ENCODE results near the gene TCHP. TPM values are rescaled to one million over a fixed set of nuclear protein-coding genes. Genes with fewer than 3 reads are reported as not detected.

The TCHP gene
- total and polyA plus RNA-seq, 2 experiments from 2014 or later, result 3.1 to 6.2 TPM

GRCh38 chr12:109938947-109939346, 38.9 kb downstream of the TCHP start:
- H3K27ac Mint-ChIP-seq, result no peak overlapping the region
- no peak overlapping the region for H2AFZ ChIP-seq
- no peak overlapping the region for H3K4me3 Mint-ChIP-seq

GRCh38 chr12:109939504-109939903, 39.4 kb downstream of the TCHP start:
- no peaks in the 10 kb centered on the region for H3K36me3 ChIP-seq (ENCODE audit: insufficient read depth)
- H3K9me2 ChIP-seq (ENCODE audit: insufficient read depth), result no peaks in the 10 kb centered on the region
- peaks cover 13% of the 10 kb centered on the region; the same call in 1 of the 3 replicates for H3K36me3 Mint-ChIP-seq (ENCODE audit: low read depth)
- no peaks in the 10 kb centered on the region for H3F3A ChIP-seq (replicated peaks; ENCODE audit: low read depth)
- H3K4me1 ChIP-seq (ENCODE audit: insufficient read depth), result no peaks in the 10 kb centered on the region
- H3K27me3 ChIP-seq (ENCODE audit: insufficient read depth), result no peaks in the 10 kb centered on the region
- ATAC-seq, result no peak
- no peak overlapping the region for H3K4me3 Mint-ChIP-seq
- H3K9me3 Mint-ChIP-seq, result no peaks in the 10 kb centered on the region
- H3K27ac ChIP-seq (ENCODE audit: low read depth), result no peak overlapping the region
- H4K20me1 ChIP-seq (replicated peaks; ENCODE audit: insufficient read depth), result no peaks in the 10 kb centered on the region; the same call in 1 of the 2 replicates
- H3K27ac Mint-ChIP-seq, result no peak overlapping the region
- no peak overlapping the region for H3K4me2 ChIP-seq
- DNase-seq (ENCODE audit: low spot score), result no peak
- no peak overlapping the region for H3K4me3 ChIP-seq
- peaks cover 3% of the 10 kb centered on the region; the same call in 2 of the 3 replicates for H3K4me1 Mint-ChIP-seq
- no peak overlapping the region for H2AFZ ChIP-seq
- H3K27me3 Mint-ChIP-seq (ENCODE audit: insufficient read depth, low read depth, poor library complexity), result peaks cover 4% of the 10 kb centered on the region
- H3K79me2 ChIP-seq (replicated peaks; ENCODE audit: insufficient read depth), result no peaks in the 10 kb centered on the region
- TF ChIP-seq EZH2 (IDR thresholded peaks at IDR 0.05; ENCODE audit: low read depth, unreplicated experiment), result no peak
- TF ChIP-seq STAT1 (IDR thresholded peaks at IDR 0.05; ENCODE audit: unreplicated experiment), result no peak
- no peak for TF ChIP-seq POLR2AphosphoS5 (IDR thresholded peaks at IDR 0.05; ENCODE audit: low read depth)
- no peak for TF ChIP-seq JUNB (IDR thresholded peaks at IDR 0.05; ENCODE audit: unreplicated experiment)

More at GRCh38 chr12:109938947-109939346, 38.9 kb downstream of the TCHP start:
- TF ChIP-seq REST (IDR thresholded peaks at IDR 0.05; ENCODE audit: unreplicated experiment) (no peak), JUNB (IDR thresholded peaks at IDR 0.05; ENCODE audit: unreplicated experiment) (no peak), ETS1 (IDR thresholded peaks at IDR 0.05) (no peak), STAT1 (IDR thresholded peaks at IDR 0.05; ENCODE audit: unreplicated experiment) (no peak), POLR2AphosphoS5 (IDR thresholded peaks at IDR 0.05; ENCODE audit: low read depth) (no peak)
- Histone ChIP-seq H3K79me2 (replicated peaks; ENCODE audit: insufficient read depth) (no peaks in the 10 kb centered on the region), H3K36me3 (ENCODE audit: insufficient read depth) (no peaks in the 10 kb centered on the region), H3K27ac (ENCODE audit: low read depth) (no peak overlapping the region), H3F3A (replicated peaks; ENCODE audit: low read depth) (no peaks in the 10 kb centered on the region), H3K27me3 (ENCODE audit: insufficient read depth) (no peaks in the 10 kb centered on the region), H3K4me2 (no peak overlapping the region), H3K4me3 (no peak overlapping the region), H3K9me2 (ENCODE audit: insufficient read depth) (no peaks in the 10 kb centered on the region), H4K20me1 (replicated peaks; ENCODE audit: insufficient read depth) (no peaks in the 10 kb centered on the region; the same call in 1 of the 2 replicates), H3K4me1 (ENCODE audit: insufficient read depth) (no peaks in the 10 kb centered on the region)
- H3K4me1 Mint-ChIP-seq, result no peaks in the 10 kb centered on the region
- ATAC-seq, result no peak
- no peak for DNase-seq (ENCODE audit: low spot score)
- peaks cover 13% of the 10 kb centered on the region; the same call in 2 of the 3 replicates for H3K36me3 Mint-ChIP-seq (ENCODE audit: low read depth)
- H3K27me3 Mint-ChIP-seq (ENCODE audit: insufficient read depth, low read depth, poor library complexity), result peaks cover 4% of the 10 kb centered on the region
- no peaks in the 10 kb centered on the region for H3K9me3 Mint-ChIP-seq
